K562 (cell line): ENCODE results near the gene MXRA7. TPM values are rescaled to one million over a fixed set of nuclear protein-coding genes. Genes with fewer than 3 reads are reported as not detected.

ENCODE experiments used
- ATAC-seq: fragments of 200-7000 bp; cut with Tn5 transposase; 3 replicates; pipeline ENCODE4 v1.9.1; 2020; ENCODE audit warnings: moderate library complexity
- BruUV-seq: library from RNA; stranded (reverse); fragments of 400-500 nt; replicated peaks from 2 replicates; lab custom pipeline; 2021; lab: Mats Ljungman, UMichigan
- CTCF ChIA-PET: fragments of 300-600 bp; formaldehyde crosslinking; extraction: SDS; loops from one replicate; lab custom pipeline; 2021; ENCODE audit warnings: low intra/inter-chr PET ratio; lab: Yijun Ruan, JAX
- POLR2A ChIA-PET: fragments of 300-600, 350-650 bp; sonication (Branson Sonifier 250); formaldehyde crosslinking; extraction: SDS; loops from one replicate; lab custom pipeline; 2021; ENCODE audit warnings: antibody characterized with exemption, inconsistent platforms; lab: Yijun Ruan, JAX
- DNase-seq, 4 experiments: peaks; one replicate each; pipeline versions ENCODE4 v3.0.0 to v3.0.0-alpha.2; 2011 to 2018; ENCODE audit warnings: low spot score in 3 of 4, mixed read lengths in 3 of 4; ENCODE audit errors: extremely low read depth in 1 of 4
- FAIRE-seq: peaks from 2 replicates; lab custom pipeline; 2011; peaks lifted over from hg19 to GRCh38; lab: Jason Lieb, UNC
- H2AFZ ChIP-seq: 2 replicates; pipeline ENCODE4 v1.6.0; 2011; ENCODE audit warnings: low read depth, low read length, control low read depth, inconsistent platforms
- H3K27ac ChIP-seq: fragments of 200-600 bp; 3 replicates; pipeline ENCODE4 v1.8.0; 2011; ENCODE audit warnings: low read depth, mild to moderate bottlenecking, control low read depth, inconsistent platforms, low read length, moderate library complexity, mixed read lengths; ENCODE audit errors: extremely low read depth
- H3K27me3 ChIP-seq, 2 experiments: fragments of 300-600 bp in 1 of 2; 2 replicates in 1 of 2; 3 replicates in 1 of 2; pipeline versions ENCODE4 v1.6.0 to v1.8.0; 2011; ENCODE audit warnings: inconsistent platforms in 2 of 2, low read length in 2 of 2, mild to moderate bottlenecking in 1 of 2, mixed read lengths in 1 of 2, moderate library complexity in 1 of 2; ENCODE audit not compliant: control insufficient read depth in 2 of 2, insufficient read depth in 2 of 2
- H3K36me3 ChIP-seq: fragments of 300-600 bp; 3 replicates; pipeline ENCODE4 v1.8.0; 2011; ENCODE audit warnings: mild to moderate bottlenecking, low read length, inconsistent platforms; ENCODE audit not compliant: control insufficient read depth, insufficient read depth
- H3K4me1 ChIP-seq, 2 experiments: fragments of 200-600 bp in 1 of 2; replicated peaks in 1 of 2; 2 replicates in 1 of 2; 3 replicates in 1 of 2; pipeline versions ENCODE4 v1.5.1 to v1.8.0; 2011; ENCODE audit warnings: inconsistent platforms in 2 of 2, low read length in 2 of 2, mild to moderate bottlenecking in 1 of 2, mixed read lengths in 1 of 2, moderate library complexity in 1 of 2; ENCODE audit not compliant: control insufficient read depth in 2 of 2, insufficient read depth in 2 of 2
- H3K4me2 ChIP-seq: 2 replicates; pipeline ENCODE4 v1.6.1; 2011; ENCODE audit warnings: low read length, control low read depth, inconsistent platforms, mixed read lengths; ENCODE audit not compliant: insufficient read depth
- H3K4me3 ChIP-seq: fragments of 200-600 bp; sonication (generic), shearing (Covaris generic); 2 replicates; pipeline ENCODE4 v1.5.1; 2016; ENCODE audit warnings: control low read depth, inconsistent platforms
- H3K79me2 ChIP-seq: fragments of 200-600 bp; 3 replicates; pipeline ENCODE4 v1.8.0; 2011; ENCODE audit warnings: low read length, inconsistent platforms; ENCODE audit not compliant: control insufficient read depth, insufficient read depth
- H3K9ac ChIP-seq, 2 experiments: 2 replicates each; pipeline versions ENCODE4 v1.6.0 to v1.6.1; 2011; ENCODE audit warnings: low read depth in 2 of 2, low read length in 2 of 2, control low read depth in 1 of 2, inconsistent platforms in 1 of 2, mild to moderate bottlenecking in 1 of 2, mixed read lengths in 1 of 2; ENCODE audit not compliant: insufficient read depth in 1 of 2
- H3K9me1 ChIP-seq: one replicate; pipeline ENCODE4 v1.6.0; 2011; ENCODE audit warnings: inconsistent platforms, mild to moderate bottlenecking, low read length, moderate library complexity; ENCODE audit not compliant: control insufficient read depth, insufficient read depth
- H3K9me3 ChIP-seq: replicated peaks from 2 replicates; pipeline ENCODE4 v1.5.1; 2011; ENCODE audit warnings: low read depth, low read length, inconsistent platforms; ENCODE audit not compliant: control insufficient read depth, insufficient read depth
- H4K20me1 ChIP-seq: replicated peaks from 2 replicates; pipeline ENCODE4 v1.6.1; 2011; ENCODE audit warnings: low read length, inconsistent platforms, mixed read lengths; ENCODE audit not compliant: control insufficient read depth, insufficient read depth
- HBP1 ChIP-seq: fragments of 450-650 bp; formaldehyde crosslinking; IDR thresholded peaks from 2 replicates; pipeline ENCODE4 v1.4.0; 2022; ENCODE audit warnings: missing genetic modification characterization
- NR2C1 ChIP-seq, 2 experiments: fragments of 450-650 bp; IDR thresholded peaks; 2 replicates each; pipeline ENCODE4 v1.6.1; 2017; ENCODE audit warnings: mild to moderate bottlenecking in 2 of 2, antibody characterized with exemption in 1 of 2, inconsistent platforms in 1 of 2, missing compliant biosample characterization in 1 of 2, missing genetic modification characterization in 1 of 2
- WGBS: fragments of 100-300 bp; shearing (Covaris generic); methylation state at CpG from one replicate; pipeline ENCODE4 v1.1.6; 2016; ENCODE audit warnings: low coverage, mixed read lengths; ENCODE audit not compliant: insufficient coverage; ENCODE audit errors: missing lambda C conversion rate; 5-methylcytosine and 5-hydroxymethylcytosine counted together
- in situ Hi-C: fragments of 300-500 bp; cut with MboI; formaldehyde crosslinking; loops from 4 replicates; pipeline ENCODE4 v1.15.0; 2018; ENCODE audit warnings: inconsistent platforms, mixed read lengths
- intact Hi-C: fragments of 100-400 bp; cut with micrococcal nuclease; formaldehyde crosslinking; loops from 2 replicates; pipeline ENCODE4 v1.14.2; 2022
- polyA plus RNA-seq, 8 experiments: library from polyadenylated mRNA; depleted of rRNA in 4 of 8; stranded (reverse) in 5 of 8; unstranded in 3 of 8; fragments of >200 nt; fragmentation: Nextera tagmentation in 2 of 8; fragmentation: Illumina TruSeq in 1 of 8; extraction: Ambion mirVana in 2 of 8; extraction: Trizol in 1 of 8; gene quantifications; 2 replicates each; pipeline versions ENCODE4 v1.2.1 to v1.2.3, GENCODE V29; 2011 to 2014; ENCODE audit warnings: inconsistent platforms in 1 of 8, missing spikeins in 1 of 8
- total RNA-seq, 7 experiments: library from RNA; depleted of rRNA in 6 of 7; stranded (reverse); fragments of >200 nt in 6 of 7; fragmentation: Illumina TruSeq in 2 of 7; extraction: Trizol in 2 of 7; gene quantifications; 2 replicates each; pipeline versions ENCODE4 v1.2.1 to v1.2.3, GENCODE V29; 2011 to 2021; ENCODE audit warnings: low replicate concordance in 1 of 7

MXRA7 gene
- total and polyA plus RNA-seq, 9 of the 15 experiments (the other 6 are each of a cell fraction or from before 2014, with no cell fraction given), result 2.6 to 38.4 (median 14.3) TPM

GRCh38 chr17:76748657-76749056 lies 37.9 kb upstream of the MXRA7 start:
- 90% methylated on average over 1 of the region's 1 CpG for WGBS
- Histone ChIP-seq H3K9me3 (no peaks in the 10 kb centered on the region), H3K27ac (no peak overlapping the region), H3K9me1 (no peaks in the 10 kb centered on the region), H2AFZ (no peak overlapping the region), H3K79me2 (no peaks in the 10 kb centered on the region), H3K36me3 (peaks cover 44% of the 10 kb centered on the region), H3K27me3 (no peaks in the 10 kb centered on the region), H3K4me3 (no peak overlapping the region), H3K9ac (no peak overlapping the region), H4K20me1 (no peaks in the 10 kb centered on the region), H3K4me2 (no peak overlapping the region), H3K4me1 (no peaks in the 10 kb centered on the region; a peak in 2 of 5 replicates)
- CTCF ChIA-PET, result no interaction called here
- no TSS peak for BruUV-seq
- DNase-seq (no peak), ATAC-seq (no peak), FAIRE-seq (no peak)
- intact Hi-C loops (no loop called here), in situ Hi-C loops (no loop called here)
- POLR2A ChIA-PET, result interaction anchor here (1.0 to 2.7 kb wide), 3 partner anchors 8 to 17 kb away, joined by 3 to 31 read pairs (median 5); partner anchors contain the start of genes MFSD11 and SRSF2
- 0 out of 2 replicates have a peak, but pooled peaks have one; percentile 11 for TF ChIP-seq HBP1
- no peak for TF ChIP-seq NR2C1 (IDR thresholded peaks at IDR 0.05)
- no peak for TF ChIP-seq NR2C1 (tag; IDR thresholded peaks at IDR 0.05)
